Measurements from ENCODE around the gene DSCAM. TPM values are rescaled to one million over a fixed set of nuclear protein-coding genes. Genes with fewer than 3 reads are reported as not detected.

The DSCAM gene
- total RNA-seq, 1 experiment from 2014 or later = not detected

DNA sequence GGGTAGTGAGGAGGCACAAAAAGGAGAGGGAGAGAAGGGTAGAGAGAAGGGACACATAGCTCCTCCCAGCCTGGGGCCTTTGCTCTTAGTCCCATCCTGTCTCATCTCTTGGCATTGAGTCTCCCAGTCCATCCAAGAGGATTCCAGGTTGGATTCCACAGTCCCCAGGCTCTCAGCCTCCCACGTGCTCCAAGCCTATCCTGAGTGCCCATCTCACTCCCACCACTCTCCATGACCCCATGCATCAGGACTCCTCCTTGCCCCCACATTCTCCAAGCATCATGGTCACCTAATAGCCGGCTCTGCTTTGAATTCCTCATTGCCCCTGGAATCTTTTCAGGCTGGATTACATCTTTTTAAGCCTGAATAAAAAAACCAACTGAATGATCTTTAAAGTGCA, 87.9 kb downstream of the DSCAM start:
- BruUV-seq (replicated peaks) = no TSS peak
- Histone ChIP-seq H2AFZ (ENCODE audit: low read depth, low read length, poor library complexity, severe bottlenecking) (no peak overlapping the region), H3K9me2 (ENCODE audit: insufficient read depth) (no peaks in the 10 kb centered on the region), H3K4me1 (ENCODE audit: control insufficient read depth in 1 of 2, insufficient read depth in 2 of 2, low read length in 2 of 2) (no peaks in the 10 kb centered on the region), H3K9me3 (ENCODE audit: control insufficient read depth in 1 of 2, insufficient read depth in 1 of 2, low read depth in 1 of 2, low read length in 2 of 2) (peaks cover 10 to 29% of the 10 kb centered on the region in 2 experiments; a peak in 2 of 4 replicates), H3K36me3 (ENCODE audit: control insufficient read depth in 1 of 2, insufficient read depth in 2 of 2, low read length in 2 of 2) (no peaks in the 10 kb centered on the region), H3K4me3 (replicated peaks in 1 of 2; ENCODE audit: low read depth in 1 of 2, low read length in 2 of 2) (no peak overlapping the region), H3K27me3 (ENCODE audit: insufficient read depth, low read length) (no peaks in the 10 kb centered on the region), H3K27ac (ENCODE audit: low read depth, low read length) (no peak overlapping the region), H3K79me2 (ENCODE audit: insufficient read depth, low read length) (no peaks in the 10 kb centered on the region), H3K4me2 (ENCODE audit: low read length) (no peak overlapping the region), H4K20me1 (ENCODE audit: insufficient read depth) (no peaks in the 10 kb centered on the region), H3K9ac (ENCODE audit: low read length) (no peak overlapping the region)
- ChIA-PET CTCF (no interaction called here), POLR2A (no interaction called here), RAD21 (ENCODE audit: low non-redundant PET in 1 of 2, low total read pairs in 2 of 2, uncharacterized antibody in 2 of 2, unreplicated experiment in 2 of 2) (no interaction called here)
- intact Hi-C loops (cut with micrococcal nuclease) = no loop called here
- ATAC-seq (no peak), DNase-seq (ENCODE audit: low read depth, low spot score) (no peak)
- no peak for TF ChIP-seq SRF (IDR thresholded peaks at IDR 0.05; ENCODE audit: low read depth)
- no peak for TF ChIP-seq POLR2A (IDR thresholded peaks at IDR 0.05; ENCODE audit: borderline replicate concordance, extremely low read depth, insufficient read depth, insufficient read length)
- no peak for TF ChIP-seq ELF1 (IDR thresholded peaks at IDR 0.05; ENCODE audit: borderline replicate concordance, low read depth)
- TF ChIP-seq TCF7L2 (IDR thresholded peaks at IDR 0.05; ENCODE audit: borderline replicate concordance, extremely low read depth, insufficient read depth, insufficient read length) = no peak
- TF ChIP-seq SP1 (IDR thresholded peaks at IDR 0.05; ENCODE audit: low read depth) = no peak
- no peak for TF ChIP-seq CEBPB (IDR thresholded peaks at IDR 0.05; ENCODE audit: low read depth)
- no peak for TF ChIP-seq EZH2 (IDR thresholded peaks at IDR 0.05)
- TF ChIP-seq ZFX (IDR thresholded peaks at IDR 0.05) = no peak
- no peak for TF ChIP-seq JUND (IDR thresholded peaks at IDR 0.05)
- TF ChIP-seq ZNF274 (IDR thresholded peaks at IDR 0.05; ENCODE audit: low read depth, low read length) = no peak

DNA sequence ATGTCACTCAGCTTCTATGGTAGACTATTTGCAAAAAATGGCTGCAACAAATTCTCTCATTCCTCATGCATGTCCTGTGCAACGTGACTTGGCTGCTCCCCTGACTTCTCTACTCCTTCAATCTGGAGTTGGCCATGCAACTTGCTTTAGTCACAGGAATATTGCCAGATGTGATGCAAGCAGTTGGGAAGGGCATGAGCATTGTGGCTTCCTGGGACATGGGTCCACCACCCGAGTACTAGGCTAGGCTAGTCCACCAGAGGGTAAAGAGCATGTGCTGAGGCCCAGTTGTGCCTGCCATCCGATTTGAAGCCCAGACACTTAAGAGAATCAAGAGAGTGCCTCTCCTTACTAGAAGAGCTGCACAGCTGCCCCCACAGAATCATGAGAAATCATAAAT, 89.6 kb downstream of the DSCAM start:
- H3K79me2 ChIP-seq (ENCODE audit: insufficient read depth, low read length) = no peaks in the 10 kb centered on the region
- H3K9me2 ChIP-seq (ENCODE audit: insufficient read depth) = no peaks in the 10 kb centered on the region
- CTCF ChIA-PET = no interaction called here
- intact Hi-C loops (cut with micrococcal nuclease) = no loop called here
- no peak overlapping the region for H3K9ac ChIP-seq (ENCODE audit: low read length)
- no peaks in the 10 kb centered on the region for H3K27me3 ChIP-seq (ENCODE audit: insufficient read depth, low read length)
- H3K27ac ChIP-seq (ENCODE audit: low read depth, low read length) = no peak overlapping the region
- no peaks in the 10 kb centered on the region for H3K36me3 ChIP-seq (ENCODE audit: control insufficient read depth in 1 of 2, insufficient read depth in 2 of 2, low read length in 2 of 2)
- no peak overlapping the region for H3K4me2 ChIP-seq (ENCODE audit: low read length)
- H2AFZ ChIP-seq (ENCODE audit: low read depth, low read length, poor library complexity, severe bottlenecking) = no peak overlapping the region
- no peaks in the 10 kb centered on the region for H4K20me1 ChIP-seq (ENCODE audit: insufficient read depth)
- ATAC-seq (no peak), DNase-seq (ENCODE audit: low read depth, low spot score) (no peak)
- H3K4me3 ChIP-seq (replicated peaks in 1 of 2; ENCODE audit: low read depth in 1 of 2, low read length in 2 of 2) = no peak overlapping the region
- TF ChIP-seq TCF7L2 (IDR thresholded peaks at IDR 0.05; ENCODE audit: borderline replicate concordance, extremely low read depth, insufficient read depth, insufficient read length) (no peak), POLR2A (IDR thresholded peaks at IDR 0.05; ENCODE audit: borderline replicate concordance, extremely low read depth, insufficient read depth, insufficient read length) (no peak), MAX (IDR thresholded peaks at IDR 0.05) (no peak), EGR1 (IDR thresholded peaks at IDR 0.05; ENCODE audit: low read depth) (no peak), EZH2phosphoT487 (IDR thresholded peaks at IDR 0.05; ENCODE audit: borderline replicate concordance) (no peak)
- H3K4me1 ChIP-seq (ENCODE audit: control insufficient read depth in 1 of 2, insufficient read depth in 2 of 2, low read length in 2 of 2) = no peaks in the 10 kb centered on the region
- RAD21 ChIA-PET (ENCODE audit: low non-redundant PET in 1 of 2, low total read pairs in 2 of 2, uncharacterized antibody in 2 of 2, unreplicated experiment in 2 of 2) = no interaction called here
- POLR2A ChIA-PET = no interaction called here
- H3K9me3 ChIP-seq (ENCODE audit: control insufficient read depth in 1 of 2, insufficient read depth in 1 of 2, low read depth in 1 of 2, low read length in 2 of 2) = peaks cover 12 to 41% of the 10 kb centered on the region in 2 experiments; a peak in 2 of 4 replicates
- no TSS peak for BruUV-seq (replicated peaks)

All from HCT116 (cell line).